Muscle of back (tissue), 11 donors: ENCODE measurements around the gene KRTAP2-1. TPM values are rescaled to one million over a fixed set of nuclear protein-coding genes. Genes with fewer than 3 reads are reported as not detected.
"Not testable (repeated sequence)": the region's sequence is repeated elsewhere in the genome, so short reads cannot be mapped to it uniquely, and the experiment has no call there.

ENCODE experiments used
- DNase-seq, 3 donors: peaks; one replicate each; pipeline versions ENCODE4 v3.0.0 to v3.0.0-alpha.2; 2013
- polyA plus RNA-seq, 10 donors: library from polyadenylated mRNA; unstranded; fragments of 120-200 nt; gene quantifications; one replicate each; pipeline ENCODE4 v1.2.1, GENCODE V29; 2013; ENCODE audit not compliant: insufficient read length in 10 of 10

Gene KRTAP2-1
- polyA plus RNA-seq, 10 donors, result not detected

GRCh38 chr17:41013181-41013580 lies 33.9 kb downstream of the KRTAP2-1 start:
- no peak for DNase-seq

GRCh38 chr17:41012326-41013120 lies 34.6 kb downstream of the KRTAP2-1 start:
- no peak for DNase-seq

DNA sequence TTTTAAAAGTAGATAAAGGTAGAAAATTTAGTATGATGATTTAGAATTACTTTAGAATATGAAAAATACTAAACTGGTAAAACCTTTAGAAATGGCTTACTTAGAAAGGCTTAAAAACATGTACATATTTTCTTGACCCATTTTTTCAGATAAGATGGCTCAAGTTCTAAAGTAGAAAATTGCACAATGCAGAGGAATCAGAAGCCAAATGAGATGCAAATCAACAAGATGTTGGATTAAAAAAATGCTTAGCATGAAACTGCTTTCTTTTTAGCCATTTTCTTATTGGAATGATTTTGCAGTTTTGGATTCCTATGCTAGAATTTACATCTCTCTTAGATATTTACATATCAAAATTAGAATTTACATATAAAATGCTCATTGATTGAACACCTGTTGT lies 36.7 kb downstream of the KRTAP2-1 start:
- DNase-seq, result no peak

DNA sequence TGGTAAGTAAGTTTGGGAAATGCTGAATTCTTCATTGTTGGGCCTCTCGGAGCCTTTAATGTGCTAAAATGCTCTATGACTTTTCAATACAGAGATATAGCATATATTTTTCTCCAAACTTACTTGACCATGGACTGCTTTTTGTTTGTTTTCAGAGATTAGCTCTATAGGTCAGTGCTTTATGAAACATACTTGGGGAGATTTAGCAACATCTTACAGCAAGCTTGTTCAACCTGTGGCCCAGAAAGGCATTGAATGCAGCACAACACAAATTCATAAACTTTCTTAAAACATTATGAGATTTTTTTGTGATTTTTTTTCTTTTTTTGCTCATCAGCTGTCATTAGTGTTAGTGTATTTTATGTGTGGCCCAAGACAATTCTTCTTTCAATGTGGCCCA lies 37.2 kb downstream of the KRTAP2-1 start:
- DNase-seq, result no peak

- no peak for DNase-seq
Measured at GRCh38 chr17:41009301-41009760, 37.8 kb downstream of the KRTAP2-1 start.

- no peak for DNase-seq
Measured at GRCh38 chr17:41008811-41009210, 38.3 kb downstream of the KRTAP2-1 start, which contains the start of gene KRTAP3-1. TSS of gene KRTAP3-1 (minus strand) at chr17:41009128. CDS start at chr17:41009074, 54 bp downstream.

DNA sequence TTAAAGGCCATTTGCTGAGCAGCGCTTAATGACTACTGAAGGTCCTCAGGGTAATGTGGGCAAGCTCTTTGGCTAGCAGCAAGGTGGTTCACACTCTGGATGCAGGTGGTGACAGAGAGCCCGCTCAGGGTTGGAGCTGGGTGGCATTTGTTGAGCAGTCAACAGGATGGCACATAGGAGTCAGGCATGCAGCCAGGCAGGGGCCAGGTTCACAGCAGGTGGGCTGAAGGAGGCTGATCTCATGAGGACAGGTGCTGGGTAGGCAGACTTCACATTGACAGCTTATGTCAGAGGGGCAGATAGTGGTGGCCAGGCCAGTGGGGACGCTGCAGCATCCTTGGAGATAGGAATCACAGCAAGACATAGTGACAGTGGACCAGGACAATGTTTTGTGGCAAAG lies 42.7 kb downstream of the KRTAP2-1 start:
- no peak for DNase-seq

- no peak for DNase-seq
Measured at GRCh38 chr17:41003926-41004325, 43.2 kb downstream of the KRTAP2-1 start.

DNA sequence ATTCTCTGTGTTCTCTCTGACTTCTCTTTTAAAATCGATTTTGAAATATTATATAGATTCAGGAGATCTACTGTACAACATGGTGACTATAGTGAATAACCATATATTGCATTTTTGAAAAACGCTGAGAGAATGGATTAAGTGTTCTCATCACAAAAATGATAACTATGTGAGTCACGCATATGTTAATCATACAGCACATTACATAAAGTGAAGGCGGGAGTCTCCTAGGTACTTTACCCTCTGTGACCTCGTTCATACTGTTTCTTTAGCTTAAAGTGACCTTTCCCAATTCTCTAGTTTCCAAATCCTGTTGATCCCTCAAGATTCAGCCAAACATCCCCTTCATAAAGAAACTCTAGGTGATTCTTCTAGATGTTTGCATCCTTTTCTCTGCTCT lies 44.3 kb downstream of the KRTAP2-1 start:
- DNase-seq, result no peak

- DNase-seq, result no peak
Measured at GRCh38 chr17:41001795-41002194, 45.3 kb downstream of the KRTAP2-1 start.

DNA sequence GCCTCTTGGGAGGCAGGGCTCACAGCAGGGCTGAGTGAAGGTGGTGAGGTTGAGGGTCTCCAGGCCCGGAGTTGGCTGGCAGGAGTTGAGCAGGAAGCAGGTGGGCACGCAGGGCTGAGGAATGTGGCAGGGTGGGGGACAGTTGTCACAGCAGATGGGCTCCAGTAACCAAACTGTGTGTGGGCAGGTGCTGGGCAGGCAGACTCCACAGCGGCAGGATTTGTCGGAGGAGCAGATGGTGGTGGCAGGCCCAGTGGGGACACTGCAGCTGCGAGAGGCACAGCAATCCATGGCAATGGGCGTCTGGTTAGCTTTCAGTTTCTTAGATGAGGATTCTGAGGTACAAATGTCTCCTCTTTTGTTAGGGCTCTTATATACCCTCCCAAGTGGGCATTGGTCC lies 47.6 kb downstream of the KRTAP2-1 start, which contains the start of gene KRTAP3-2:
KRTAP3-2 (minus strand) TSS at position 344 of the 400 bp plus-strand sequence; CDS start at position 291, 53 bp downstream.
- not testable (repeated sequence) for DNase-seq

DNA sequence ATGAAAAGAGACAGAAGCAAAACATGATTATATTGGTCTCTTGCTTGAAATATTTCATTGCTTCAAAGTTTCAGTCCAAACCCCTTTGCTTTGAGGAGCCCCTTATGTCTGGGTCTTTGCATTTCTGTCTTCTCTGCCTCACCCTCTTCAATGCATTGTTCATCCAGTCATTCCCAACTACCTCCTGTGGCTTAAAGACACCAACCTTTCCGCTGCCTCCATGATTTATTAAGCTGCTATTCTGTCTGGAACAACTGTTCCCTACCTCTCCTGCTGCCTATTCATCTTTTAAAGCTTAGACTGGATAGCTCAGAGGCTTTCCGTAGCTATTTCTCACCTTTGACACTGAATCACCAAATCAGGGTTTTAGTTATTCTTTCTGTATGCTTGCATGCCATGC lies 49.8 kb downstream of the KRTAP2-1 start:
- no peak for DNase-seq

- no peak for DNase-seq
Measured at GRCh38 chr17:40996829-40997228, 50.3 kb downstream of the KRTAP2-1 start.

Other genes starting within 250 kb of the KRTAP2-1 start
- under 1 TPM in 1 of 10 donors, not detected in 9; 0.15 TPM for gene KRT28, start 247.4 kb downstream of the KRTAP2-1 start, polyA plus RNA-seq
- 100 to 1,000 TPM in 2 of 10 donors, 10 to 100 TPM in 8; 31.8 to 603 (median 39.3) TPM for gene KRT10, start 224.7 kb downstream of the KRTAP2-1 start, polyA plus RNA-seq
- gene KRT12, start 180.1 kb downstream of the KRTAP2-1 start, polyA plus RNA-seq, result under 1 TPM in 7 of 10 donors, not detected in 3; 0.08 to 0.76 (median 0.27) TPM
- gene KRT20, start 162.1 kb downstream of the KRTAP2-1 start, polyA plus RNA-seq, result under 1 TPM in 4 of 10 donors, not detected in 6; 0.13 to 0.24 (median 0.21) TPM
- 1 to 10 TPM in 2 of 10 donors, under 1 TPM in 5, not detected in 3; 0.16 to 2.7 (median 0.22) TPM for gene KRT23, start 109.7 kb downstream of the KRTAP2-1 start, polyA plus RNA-seq
- gene KRT39, start 80.4 kb downstream of the KRTAP2-1 start, polyA plus RNA-seq, result 1 to 10 TPM; 2.9 to 9.6 (median 5.2) TPM
- 10 to 100 TPM in 6 of 10 donors, 1 to 10 TPM in 4; 3.5 to 18.2 (median 10.4) TPM for gene KRT40, start 63.0 kb downstream of the KRTAP2-1 start, polyA plus RNA-seq
- gene KRTAP3-3, start 53.2 kb downstream of the KRTAP2-1 start, polyA plus RNA-seq, result not detected
- under 1 TPM in 9 of 10 donors, not detected in 1; 0.29 to 0.91 (median 0.58) TPM for gene KRTAP3-2, start 47.4 kb downstream of the KRTAP2-1 start, polyA plus RNA-seq
- gene KRTAP3-1, start 38.2 kb downstream of the KRTAP2-1 start, polyA plus RNA-seq, result not detected
- not detected for gene KRTAP1-5, start 20.1 kb downstream of the KRTAP2-1 start, polyA plus RNA-seq
- not detected for gene KRTAP1-4, start 17.1 kb downstream of the KRTAP2-1 start, polyA plus RNA-seq
- gene KRTAP1-3, start 12.4 kb downstream of the KRTAP2-1 start, polyA plus RNA-seq, result under 1 TPM in 1 of 10 donors, not detected in 9; 0.25 TPM
- gene KRTAP1-1, start 5.9 kb downstream of the KRTAP2-1 start, polyA plus RNA-seq, result not detected
- gene KRTAP2-2, start 7.9 kb upstream of the KRTAP2-1 start, polyA plus RNA-seq, result not detected
- not detected for gene KRTAP2-3, start 12.8 kb upstream of the KRTAP2-1 start, polyA plus RNA-seq
- gene KRTAP2-4, start 18.6 kb upstream of the KRTAP2-1 start, polyA plus RNA-seq, result not detected
- gene KRTAP4-7, start 36.8 kb upstream of the KRTAP2-1 start, polyA plus RNA-seq, result not detected
- gene KRTAP4-8, start 50.8 kb upstream of the KRTAP2-1 start, polyA plus RNA-seq, result not detected
- not detected for gene KRTAP4-16, start 54.9 kb upstream of the KRTAP2-1 start, polyA plus RNA-seq
- not detected for gene KRTAP4-9, start 58.1 kb upstream of the KRTAP2-1 start, polyA plus RNA-seq
- not detected for gene KRTAP4-11, start 71.1 kb upstream of the KRTAP2-1 start, polyA plus RNA-seq
- gene KRTAP4-12, start 76.9 kb upstream of the KRTAP2-1 start, polyA plus RNA-seq, result not detected
- gene KRTAP4-6, start 93.2 kb upstream of the KRTAP2-1 start, polyA plus RNA-seq, result not detected
- not detected for gene KRTAP4-5, start 102.5 kb upstream of the KRTAP2-1 start, polyA plus RNA-seq
- not detected for gene KRTAP4-4, start 113.4 kb upstream of the KRTAP2-1 start, polyA plus RNA-seq
- gene KRTAP4-3, start 120.9 kb upstream of the KRTAP2-1 start, polyA plus RNA-seq, result not detected
- not detected for gene KRTAP4-2, start 130.9 kb upstream of the KRTAP2-1 start, polyA plus RNA-seq
- not detected for gene KRTAP4-1, start 137.6 kb upstream of the KRTAP2-1 start, polyA plus RNA-seq
- not detected for gene KRTAP9-1, start 142.6 kb upstream of the KRTAP2-1 start, polyA plus RNA-seq
- gene KRTAP9-2, start 179.3 kb upstream of the KRTAP2-1 start, polyA plus RNA-seq, result not detected
- gene KRTAP9-3, start 185.1 kb upstream of the KRTAP2-1 start, polyA plus RNA-seq, result not detected
- gene KRTAP9-8, start 190.7 kb upstream of the KRTAP2-1 start, polyA plus RNA-seq, result not detected
- not detected for gene KRTAP9-4, start 202.4 kb upstream of the KRTAP2-1 start, polyA plus RNA-seq
- gene KRTAP9-9, start 208.1 kb upstream of the KRTAP2-1 start, polyA plus RNA-seq, result not detected
- gene KRTAP9-6, start 218.1 kb upstream of the KRTAP2-1 start, polyA plus RNA-seq, result under 1 TPM in 5 of 10 donors, not detected in 5; 0.15 to 0.30 (median 0.27) TPM
- gene KRTAP9-7, start 228.4 kb upstream of the KRTAP2-1 start, polyA plus RNA-seq, result not detected